ENCODE measurements around the gene CDAN1.

CDAN1 gene

DNA sequence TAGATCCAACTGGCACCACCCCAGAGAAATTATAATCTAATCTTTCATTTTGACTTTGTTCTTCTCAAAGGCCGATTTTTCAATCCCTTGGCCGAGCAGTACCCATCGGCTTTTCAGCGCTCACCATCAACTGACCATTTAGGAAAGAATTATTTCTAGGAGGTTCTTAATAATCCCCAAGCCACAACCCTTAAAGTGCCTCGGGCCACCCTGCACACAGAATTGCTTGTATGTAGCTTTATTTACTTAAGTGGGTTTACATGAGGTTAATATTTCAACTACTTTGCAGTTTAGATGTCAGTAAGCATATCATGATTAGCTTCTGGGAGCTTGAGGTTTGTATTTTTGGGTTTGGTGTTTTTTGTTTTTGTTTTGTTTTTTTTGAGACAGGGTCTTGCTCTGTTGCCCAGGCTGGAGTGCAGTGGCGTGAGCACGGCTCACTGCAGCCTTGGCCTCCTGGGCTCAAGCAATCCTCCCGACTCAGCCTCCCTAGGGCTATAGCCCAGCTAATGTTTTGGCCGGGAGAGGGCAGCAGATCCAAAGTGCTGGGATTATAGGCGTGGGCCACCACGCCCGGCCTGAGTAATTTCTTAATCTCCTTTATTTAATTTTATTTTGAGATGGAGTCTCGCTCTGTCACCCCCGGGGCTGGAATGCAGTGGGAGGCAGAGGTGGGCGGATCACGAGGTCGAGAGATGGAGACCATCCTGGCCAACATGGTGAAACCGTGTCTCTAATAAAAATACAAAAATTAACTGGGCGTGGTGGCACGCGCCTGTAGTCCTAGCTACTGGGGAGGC lies 801 bp upstream of the CDAN1 start:
- TF ChIP-seq, protein P1, sequence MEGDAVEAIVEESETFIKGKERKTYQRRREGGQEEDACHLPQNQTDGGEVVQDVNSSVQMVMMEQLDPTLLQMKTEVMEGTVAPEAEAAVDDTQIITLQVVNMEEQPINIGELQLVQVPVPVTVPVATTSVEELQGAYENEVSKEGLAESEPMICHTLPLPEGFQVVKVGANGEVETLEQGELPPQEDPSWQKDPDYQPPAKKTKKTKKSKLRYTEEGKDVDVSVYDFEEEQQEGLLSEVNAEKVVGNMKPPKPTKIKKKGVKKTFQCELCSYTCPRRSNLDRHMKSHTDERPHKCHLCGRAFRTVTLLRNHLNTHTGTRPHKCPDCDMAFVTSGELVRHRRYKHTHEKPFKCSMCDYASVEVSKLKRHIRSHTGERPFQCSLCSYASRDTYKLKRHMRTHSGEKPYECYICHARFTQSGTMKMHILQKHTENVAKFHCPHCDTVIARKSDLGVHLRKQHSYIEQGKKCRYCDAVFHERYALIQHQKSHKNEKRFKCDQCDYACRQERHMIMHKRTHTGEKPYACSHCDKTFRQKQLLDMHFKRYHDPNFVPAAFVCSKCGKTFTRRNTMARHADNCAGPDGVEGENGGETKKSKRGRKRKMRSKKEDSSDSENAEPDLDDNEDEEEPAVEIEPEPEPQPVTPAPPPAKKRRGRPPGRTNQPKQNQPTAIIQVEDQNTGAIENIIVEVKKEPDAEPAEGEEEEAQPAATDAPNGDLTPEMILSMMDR (IDR thresholded peaks at IDR 0.05; ENCODE audit: extremely low read depth, missing control alignments): no peak
- no peak for DNase-seq (ENCODE audit: low spot score)

DNA sequence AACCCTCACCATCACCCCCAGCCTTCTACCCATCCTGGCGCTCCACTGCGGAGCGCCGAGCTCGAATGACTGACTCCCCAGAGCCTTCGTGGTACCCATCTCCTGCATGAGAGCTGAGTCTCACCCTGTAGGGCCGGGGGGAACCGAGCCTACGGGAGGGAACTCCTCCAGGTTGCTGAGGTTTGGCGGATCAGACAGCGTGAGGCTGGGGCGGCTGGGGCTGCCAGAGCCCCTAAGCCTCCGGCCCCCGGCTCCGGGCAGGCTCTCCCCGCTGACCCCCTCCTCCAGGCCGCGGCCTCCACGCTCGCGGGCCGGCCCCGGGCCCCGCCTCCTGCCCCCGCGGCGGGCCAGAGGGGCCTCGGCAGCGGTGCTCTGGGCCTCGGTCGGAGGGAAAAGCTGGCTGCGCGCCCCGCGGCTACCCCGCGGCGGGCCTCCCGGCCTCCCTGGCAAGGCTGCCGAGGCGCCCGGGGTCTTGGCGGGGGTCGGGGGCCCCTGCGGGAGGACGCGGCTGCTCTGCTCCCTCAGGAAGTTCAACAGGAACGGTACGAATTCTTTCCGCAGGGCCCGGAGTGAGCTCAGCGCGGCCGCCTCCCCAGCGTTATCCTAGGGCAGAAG lies 643 bp downstream of the CDAN1 start:
- DNase-seq (ENCODE audit: low spot score): peak; percentile 73
- TF ChIP-seq, protein P1 (IDR thresholded peaks at IDR 0.05; ENCODE audit: extremely low read depth, missing control alignments): no peak

DNA sequence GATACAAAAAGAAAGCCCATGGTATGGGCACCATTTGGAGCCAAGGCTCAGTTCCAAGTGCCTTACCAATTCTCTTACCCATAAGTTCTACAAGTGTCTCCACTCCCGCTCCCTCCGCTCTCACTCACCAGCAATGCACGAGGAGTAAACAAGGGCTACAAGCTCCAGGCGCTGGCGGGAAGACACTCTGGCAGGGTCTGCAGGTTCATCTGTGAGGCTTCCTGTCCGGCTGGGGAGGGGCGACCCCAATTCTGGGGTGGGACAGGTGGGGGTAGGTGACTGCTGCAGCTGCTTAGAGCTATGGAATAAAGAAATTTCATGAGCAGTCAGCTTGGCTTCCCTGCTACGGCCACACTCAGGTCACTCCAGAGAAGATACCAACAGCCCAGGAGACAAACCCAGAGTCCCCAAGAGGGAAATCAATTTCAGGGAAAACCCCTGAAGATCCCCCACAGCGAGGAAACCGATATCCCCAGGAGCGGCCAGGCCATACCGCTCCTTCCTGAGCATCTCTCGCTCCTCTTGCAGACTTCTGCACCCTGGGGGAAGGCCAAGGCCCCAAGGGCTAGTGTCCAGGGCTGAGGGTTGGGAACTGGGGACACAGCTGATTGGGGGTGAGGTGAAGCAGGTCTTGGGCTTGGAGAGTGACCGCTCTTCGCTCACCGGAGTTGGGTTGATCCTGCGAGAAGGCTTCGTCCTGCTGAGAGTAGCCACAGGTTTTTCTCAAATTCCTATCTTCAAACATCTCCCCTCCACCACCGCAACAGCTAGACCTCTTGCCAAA lies 1.4 kb downstream of the CDAN1 start:
- no peak for DNase-seq (ENCODE audit: low spot score)
- TF ChIP-seq, protein P1 (IDR thresholded peaks at IDR 0.05; ENCODE audit: extremely low read depth, missing control alignments): no peak

DNA sequence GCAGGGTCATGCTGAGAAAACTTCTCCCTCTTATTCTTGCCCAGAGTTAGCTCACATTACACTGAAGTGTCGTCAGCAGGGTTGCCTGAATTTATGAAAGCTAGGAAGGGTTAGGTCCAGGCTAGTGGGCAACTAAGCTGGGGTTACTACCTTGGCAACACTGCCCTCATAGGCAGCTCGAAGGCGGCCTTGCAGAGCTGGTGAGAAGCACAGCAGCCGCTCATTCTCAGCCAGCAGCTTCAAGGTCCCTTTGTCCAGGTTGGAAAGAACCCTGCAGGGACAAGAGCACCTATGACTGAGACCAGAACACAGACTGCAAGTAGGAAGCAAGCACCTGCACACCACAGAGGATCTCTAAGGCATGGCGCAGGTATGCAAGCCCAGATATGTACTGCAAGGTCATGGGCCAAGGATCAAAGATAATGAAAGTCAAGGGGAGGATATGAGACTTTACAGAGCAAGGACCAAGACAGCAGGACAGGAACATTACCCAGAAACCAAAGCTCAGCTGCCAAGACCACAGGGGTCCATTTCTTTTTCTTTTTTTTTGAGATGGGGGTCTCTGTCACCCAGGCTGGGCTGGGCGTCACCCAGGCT lies 2.8 kb downstream of the CDAN1 start:
- DNase-seq (ENCODE audit: low spot score): peak; percentile 48
- TF ChIP-seq, protein P1 (IDR thresholded peaks at IDR 0.05; ENCODE audit: extremely low read depth, missing control alignments): no peak

DNA sequence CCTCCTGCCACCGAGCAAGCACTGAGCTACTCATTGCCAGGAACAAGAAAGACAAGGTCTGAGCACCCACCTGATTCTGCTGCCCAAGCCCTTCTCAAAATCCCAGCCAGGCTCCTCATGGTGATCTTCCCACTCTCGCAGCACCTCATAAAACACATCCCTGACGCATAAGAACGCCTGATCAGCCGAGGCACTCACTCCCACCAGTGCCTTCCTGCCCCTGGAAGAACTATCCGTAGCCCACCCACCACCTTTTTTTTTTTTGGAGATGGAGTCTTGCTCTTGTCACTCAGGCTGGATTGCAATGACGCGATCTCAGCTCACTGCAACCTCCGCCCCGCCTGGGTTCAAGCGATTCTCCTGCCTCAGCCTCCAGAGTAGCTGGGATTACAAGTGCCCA lies 3.9 kb downstream of the CDAN1 start:
- DNase-seq (ENCODE audit: low spot score): no peak
- TF ChIP-seq, protein P1 (IDR thresholded peaks at IDR 0.05; ENCODE audit: extremely low read depth, missing control alignments): no peak

DNA sequence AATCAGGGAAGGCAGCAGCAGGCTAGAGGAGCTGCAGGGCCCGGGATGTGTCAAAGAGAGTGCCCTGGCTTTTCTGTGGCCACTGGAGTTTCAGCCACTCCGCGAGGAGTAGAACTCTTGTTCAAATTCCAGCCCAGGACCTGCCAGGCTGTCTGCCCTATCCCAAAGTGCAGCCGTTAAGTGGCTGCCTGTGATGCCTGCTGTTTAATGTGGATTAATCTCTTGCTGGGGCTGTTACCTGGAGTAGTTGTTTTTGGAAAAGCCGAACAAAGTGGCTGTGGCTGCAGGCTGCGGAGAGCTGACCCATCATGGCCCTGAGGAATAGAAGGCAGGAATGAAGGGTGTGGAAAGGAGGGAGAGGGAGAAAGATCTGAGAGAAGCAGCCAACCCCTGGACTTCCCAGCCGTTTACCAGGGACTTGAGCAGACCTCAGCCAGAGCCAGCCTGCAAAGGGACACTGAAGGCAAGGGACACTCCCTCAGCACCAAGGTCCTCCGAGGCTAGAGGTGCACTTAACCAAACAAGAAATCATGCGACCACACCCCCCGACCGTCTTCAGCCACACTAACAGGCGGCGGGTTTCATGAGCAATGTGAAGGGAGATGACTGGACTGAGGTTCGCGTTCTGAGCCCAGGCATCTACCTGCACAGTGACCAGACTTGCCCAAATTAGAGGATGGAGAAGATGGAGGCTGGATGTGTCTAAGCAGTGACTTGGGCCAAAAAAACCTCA lies 4.7 kb downstream of the CDAN1 start:
- TF ChIP-seq, protein P1 (IDR thresholded peaks at IDR 0.05; ENCODE audit: extremely low read depth, missing control alignments): no peak
- no peak for DNase-seq (ENCODE audit: low spot score)
